SH-SY5Y (cell line): ENCODE results near the gene SEMA3C.

ENCODE experiments used
- GATA2 ChIP-seq: IDR thresholded peaks from 2 replicates; pipeline ENCODE4 v1.6.1; 2011; ENCODE audit warnings: mild to moderate bottlenecking, low read depth, low read length
- GATA3 ChIP-seq: IDR thresholded peaks from 2 replicates; pipeline ENCODE4 v1.6.1; 2011; ENCODE audit warnings: low read depth, mild to moderate bottlenecking, low read length, moderate library complexity

- TF ChIP-seq GATA2: no peak
- no peak for TF ChIP-seq GATA3
Measured at GRCh38 chr7:80770061-80770460, 148.8 kb downstream of the SEMA3C start.
